ENCODE results near the gene TTC19.

Gene TTC19

GRCh38 chr17:16033729-16034349 lies 34.2 kb downstream of the TTC19 start:
- no peak for TF ChIP-seq ZNF211 (tag by site-specific recombination; IDR thresholded peaks at IDR 0.05; ENCODE audit: low read depth)
- no peak for TF ChIP-seq ZNF580 (tag by site-specific recombination; IDR thresholded peaks at IDR 0.05)
- TF ChIP-seq ZNF548 (tag by site-specific recombination; IDR thresholded peaks at IDR 0.05), result no peak
- TF ChIP-seq SALL2 (tag by site-specific recombination; IDR thresholded peaks at IDR 0.05; ENCODE audit: borderline replicate concordance), result no peak
- TF ChIP-seq ZNF776 (tag by site-specific recombination; IDR thresholded peaks at IDR 0.05; ENCODE audit: borderline replicate concordance), result no peak
- no peak for TF ChIP-seq ZNF704 (tag by site-specific recombination; IDR thresholded peaks at IDR 0.05)
- no peak for TF ChIP-seq ZNF146 (tag by site-specific recombination; IDR thresholded peaks at IDR 0.05)
- no peak for TF ChIP-seq ZNF133 (tag by site-specific recombination; IDR thresholded peaks at IDR 0.05)
- no peak for TF ChIP-seq ZNF645 (tag by site-specific recombination; IDR thresholded peaks at IDR 0.05)
- TF ChIP-seq GFI1B (tag by site-specific recombination; IDR thresholded peaks at IDR 0.05), result no peak
- no peak for TF ChIP-seq ZBTB11 (tag by site-specific recombination; conservative IDR thresholded peaks at IDR 0.05; ENCODE audit: low read depth)
- no peak for TF ChIP-seq ZNF473 (tag by site-specific recombination; IDR thresholded peaks at IDR 0.05)
- no peak for TF ChIP-seq ZNF518A (tag by site-specific recombination; conservative IDR thresholded peaks at IDR 0.05; ENCODE audit: low read depth)
- TF ChIP-seq ZBTB8A (tag by site-specific recombination; IDR thresholded peaks at IDR 0.05), result no peak
- no peak for TF ChIP-seq ZNF76 (tag by site-specific recombination; IDR thresholded peaks at IDR 0.05; ENCODE audit: borderline replicate concordance, low read depth)
- no peak for TF ChIP-seq ZFP37 (tag by site-specific recombination; IDR thresholded peaks at IDR 0.05)
- TF ChIP-seq PRDM6 (tag by site-specific recombination; IDR thresholded peaks at IDR 0.05), result no peak
- TF ChIP-seq ZNF596 (tag by site-specific recombination; IDR thresholded peaks at IDR 0.05), result no peak
- Histone ChIP-seq H3K4me3 (ENCODE audit: low read depth, low read length) (no peak overlapping the region), H3K4me1 (ENCODE audit: control insufficient read depth, insufficient read depth, low read length) (0 out of 2 replicates have a peak, but pooled peaks cover 2% of the 10 kb centered on the region), H3K36me3 (ENCODE audit: control insufficient read depth in 2 of 2, insufficient read depth in 1 of 2, low read length in 2 of 2) (peaks cover 83 to 92% of the 10 kb centered on the region in 2 experiments), H3K9me3 (ENCODE audit: control insufficient read depth, insufficient read depth, low read depth, low read length) (no peaks in the 10 kb centered on the region), H3K27ac (ENCODE audit: extremely low read depth, low read depth, low read length) (no peak overlapping the region)
- CTCF ChIA-PET, result interaction anchor here (0.7 kb wide), 1 partner anchor 496 kb away, joined by 4 read pairs; no protein-coding TSS in a partner anchor
- POLR2A ChIA-PET, result no interaction called here
